Spleen (tissue), 11 donors: ENCODE data around the gene RASSF3. TPM values are rescaled to one million over a fixed set of nuclear protein-coding genes. Genes with fewer than 3 reads are reported as not detected.

Experiments
- microRNA-seq, 3 donors: library from miRNA; unstranded; fragments of <30 nt; microRNA quantifications; one replicate each; pipeline versions ENCODE4 to v1.1.0, GENCODE V29; 2019 to 2020
- polyA plus RNA-seq, 3 donors: library from polyadenylated mRNA; stranded (reverse); fragments of 200-250 nt; gene quantifications; one replicate each; pipeline ENCODE4 v1.2.1, GENCODE V29; 2013
- small RNA-seq, 4 donors: library from RNA; depleted of rRNA; stranded (forward); fragments of <200 nt; gene quantifications; one replicate each; pipeline ENCODE3, GENCODE V24; 2016
- total RNA-seq, 7 donors: library from RNA; depleted of rRNA in 3 of 7; stranded (reverse); fragments of >200 nt in 3 of 7; fragmentation: NEBNext Ultra II Directional in 4 of 7; extraction: Animal tissue kit (Norgen Biotek cat#: 25700) in 4 of 7; gene quantifications; one replicate each; pipeline versions ENCODE4 v1.1.0 to v1.2.1, GENCODE V29; 2016 to 2021
- donor health status: healthy with polysubstance abuse.
- donor health status: DM: no; HTN: no; CAD: no; lungs with moderate emphysema.
- donor health status: DM: no; HTN: no; CAD: no.
- donor health status: Bipolar disorder and iron deficiency.
- donor health status: healthy.
- donor health status: DM: no; HTN: no; CAD: no.
- donor health status: DM: yes; HTN: yes; CAD: no.

RASSF3 gene
- total and polyA plus RNA-seq, 10 donors = 31.0 to 120 (median 91.0) TPM

Small RNA genes within 50 kb of the gene (microRNA-seq; reads per million reads assigned to microRNA genes)
- 0 reads per million in 3 donors for gene MIR548C
- 0 reads per million in 3 donors for gene MIR548Z

Small RNA genes within 50 kb of the gene (small RNA-seq; reads per million reads assigned to genes)
- 0 reads per million in 4 donors for gene MIR548C
- 0 reads per million in 4 donors for gene MIR548Z
- 0 reads per million in 4 donors for gene RF00137

Other genes starting within 250 kb of the RASSF3 start
- under 1 TPM in 2 of 7 donors, not detected in 5; 0.20 to 0.26 TPM for gene C12orf56, start 219.7 kb upstream of the RASSF3 start, total RNA-seq
- gene C12orf56, start 219.7 kb upstream of the RASSF3 start, polyA plus RNA-seq = under 1 TPM in 2 of 3 donors, not detected in 1; 0.03 to 0.12 TPM
- 10 to 100 TPM; 32.0 to 50.3 (median 46.7) TPM for gene XPOT, start 206.1 kb upstream of the RASSF3 start, total RNA-seq
- 10 to 100 TPM; 11.1 to 16.0 (median 12.2) TPM for gene XPOT, start 206.1 kb upstream of the RASSF3 start, polyA plus RNA-seq
- gene TBK1, start 158.4 kb upstream of the RASSF3 start, total RNA-seq = 10 to 100 TPM; 27.5 to 55.2 (median 39.0) TPM
- gene TBK1, start 158.4 kb upstream of the RASSF3 start, polyA plus RNA-seq = 10 to 100 TPM; 13.9 to 22.2 (median 15.6) TPM
- 100 to 1,000 TPM in 6 of 7 donors, 10 to 100 TPM in 1; 99.4 to 154 (median 130) TPM for gene GNS, start 148.9 kb downstream of the RASSF3 start, total RNA-seq
- gene GNS, start 148.9 kb downstream of the RASSF3 start, polyA plus RNA-seq = 10 to 100 TPM in 2 of 3 donors, 1 to 10 TPM in 1; 8.3 to 17.1 (median 13.8) TPM
- 10 to 100 TPM in 1 of 7 donors, 1 to 10 TPM in 6; 6.8 to 15.7 (median 8.5) TPM for gene TBC1D30, start 214.2 kb downstream of the RASSF3 start, total RNA-seq
- 1 to 10 TPM; 1.3 to 1.6 (median 1.5) TPM for gene TBC1D30, start 214.2 kb downstream of the RASSF3 start, polyA plus RNA-seq